Omental fat pad (tissue), 4 donors: ENCODE data around the gene ZFR2. TPM values are rescaled to one million over a fixed set of nuclear protein-coding genes. Genes with fewer than 3 reads are reported as not detected.
A peak's percentile ranks its signal among the peaks of the same experiment; 100 is the strongest.
"Not testable (repeated sequence)": the region's sequence is repeated elsewhere in the genome, so short reads cannot be mapped to it uniquely, and the experiment has no call there.

Source experiments
- ATAC-seq: fragments of 150-250 bp; one replicate; pipeline ENCODE4 v1.9.1; 2016; ENCODE audit warnings: mild to moderate bottlenecking, moderate library complexity; ENCODE audit not compliant: low FRiP score
- DNase-seq: peaks from one replicate; pipeline ENCODE4 v3.0.0-alpha.2; 2019; ENCODE audit warnings: low spot score
- CTCF ChIP-seq, 3 donors: fragments of 450-650 bp; IDR thresholded peaks; one replicate each; pipeline ENCODE4 v1.5.1; 2016 to 2017; ENCODE audit warnings: antibody characterized with exemption in 3 of 3, mild to moderate bottlenecking in 3 of 3, moderate library complexity in 2 of 3
- total RNA-seq, 4 donors: library from RNA; depleted of rRNA; stranded (reverse); fragments of >200 nt; gene quantifications; one replicate each; pipeline ENCODE4 v1.1.0, GENCODE V29; 2016

The ZFR2 gene
- total RNA-seq, 4 donors from 2014 or later = 0.12 TPM; not detected in 3

- DNase-seq (no peak), ATAC-seq (no peak)
- no peak for TF ChIP-seq CTCF (IDR thresholded peaks at IDR 0.05)
Observed at GRCh38 chr19:3816566-3817218, 52.1 kb downstream of the ZFR2 start.

DNA sequence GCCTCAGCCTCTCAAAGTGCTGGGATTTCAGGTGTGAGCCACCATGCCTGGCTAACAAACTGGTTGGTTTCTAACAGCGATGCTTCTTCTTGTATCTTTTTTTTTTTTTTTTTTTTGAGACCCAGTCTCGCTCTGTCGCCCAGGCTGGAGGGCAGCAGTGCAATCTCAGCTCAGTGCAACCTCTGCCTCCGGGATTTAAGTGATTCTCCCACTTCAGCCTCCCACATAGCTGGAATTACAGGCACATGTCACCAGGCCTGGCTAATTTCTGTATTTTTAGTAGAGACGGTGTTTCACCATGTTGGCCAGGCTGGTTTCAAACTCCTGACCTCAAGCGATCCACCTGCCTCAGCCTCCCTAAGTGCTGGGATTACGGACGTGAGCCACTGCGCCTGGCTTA is 52.7 kb downstream of the ZFR2 start:
- not testable (repeated sequence) for ATAC-seq, DNase-seq

DNA sequence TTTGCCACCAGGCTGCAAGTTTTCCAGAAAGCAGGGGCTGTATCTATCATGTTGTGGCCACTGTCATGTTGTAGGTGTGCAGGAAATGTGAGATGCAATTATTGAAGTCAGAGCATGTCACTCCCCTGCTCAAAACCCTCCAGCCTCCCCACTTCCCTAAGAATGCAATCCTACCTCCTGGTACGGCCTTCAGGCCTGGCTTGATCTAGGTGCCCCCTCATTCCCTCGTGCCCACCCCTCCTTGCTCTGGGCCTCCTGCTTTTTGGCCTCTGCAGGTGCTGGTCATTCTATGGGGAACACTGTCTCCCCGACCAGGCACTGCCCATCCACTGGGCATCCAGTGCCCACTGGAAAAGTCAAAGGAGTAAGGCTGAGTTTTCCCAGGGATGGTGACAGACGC is 54.2 kb downstream of the ZFR2 start:
- no peak for ATAC-seq
- no peak for DNase-seq
- TF ChIP-seq CTCF (IDR thresholded peaks at IDR 0.05) = no peak

DNA sequence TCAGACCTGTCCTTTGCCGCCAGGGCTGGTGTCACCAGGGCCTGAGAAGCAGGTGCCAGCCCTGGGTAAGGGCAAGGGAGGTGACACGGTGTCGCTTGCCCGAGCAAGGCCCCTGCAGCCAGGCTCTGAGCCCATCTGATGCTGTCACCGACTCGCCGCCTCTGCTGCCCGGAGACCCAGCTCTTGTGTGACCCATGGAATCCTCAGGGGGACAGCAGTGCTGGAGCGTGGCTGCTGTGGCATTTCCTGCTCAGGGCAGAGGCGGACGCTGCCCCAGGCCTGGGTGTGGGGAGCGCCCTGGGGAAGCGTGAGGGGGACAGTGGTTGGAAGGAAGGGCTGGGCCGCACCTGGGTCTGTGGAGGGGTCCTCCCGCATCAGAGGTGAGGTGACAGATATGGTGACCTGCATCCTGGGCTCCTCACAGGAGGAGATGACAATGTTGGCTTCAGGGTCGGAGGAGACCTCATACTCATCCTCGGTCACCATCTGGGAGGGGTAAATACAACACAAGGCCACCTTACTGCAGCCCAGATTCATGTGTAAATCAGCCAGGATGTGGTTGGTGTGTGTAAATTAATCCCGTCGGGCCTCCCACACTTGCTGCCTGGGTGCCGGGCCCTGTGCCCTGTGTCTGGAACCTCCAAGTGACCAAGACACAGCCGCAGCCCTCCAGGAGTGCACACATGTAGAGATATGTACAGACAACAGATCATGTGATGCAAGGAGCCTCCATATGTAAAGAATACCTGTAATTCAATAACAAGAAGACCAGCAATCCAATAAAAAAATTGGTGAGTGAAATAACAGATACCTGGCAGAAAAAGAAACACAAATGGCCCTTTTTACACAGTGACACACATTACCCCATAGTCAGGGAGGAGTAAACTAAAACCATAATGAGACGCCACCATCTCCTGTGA is 55.1 kb downstream of the ZFR2 start:
- DNase-seq (no peak), ATAC-seq (no peak)
- no peak for TF ChIP-seq CTCF (IDR thresholded peaks at IDR 0.05)

- ATAC-seq (no peak), DNase-seq (no peak)
- TF ChIP-seq CTCF (IDR thresholded peaks at IDR 0.05) = no peak
Observed at GRCh38 chr19:3810708-3811355, 58.0 kb downstream of the ZFR2 start.

GRCh38 chr19:3809881-3810707 is 58.7 kb downstream of the ZFR2 start:
- no peak for TF ChIP-seq CTCF (IDR thresholded peaks at IDR 0.05)
- DNase-seq = no peak
- ATAC-seq = peak; percentile 14
